BLaER1 treated with 17β-estradiol and CSF1 and Interleukin-3, amounts not matched to agents 10 nM and 100 nM (cell line): Measurements from ENCODE around the gene TALDO1.

Source experiments
- H3K27ac ChIP-seq, 11 experiments: shearing (Covaris generic); formaldehyde crosslinking; 2 replicates each; pipeline ENCODE4 v1.8.1; 2022
- H3K27me3 ChIP-seq, 11 experiments: shearing (Covaris generic); formaldehyde crosslinking; 2 replicates each; pipeline ENCODE4 v1.8.1; 2022
- H3K36me3 ChIP-seq, 11 experiments: shearing (Covaris generic); formaldehyde crosslinking; 2 replicates each; pipeline ENCODE4 v1.8.1; 2022
- H3K4me1 ChIP-seq, 10 experiments: shearing (Covaris generic); formaldehyde crosslinking; 2 replicates each; pipeline ENCODE4 v1.8.1; 2022
- H3K4me2 ChIP-seq, 11 experiments: shearing (Covaris generic); formaldehyde crosslinking; 2 replicates each; pipeline ENCODE4 v1.8.1; 2022
- H3K4me3 ChIP-seq, 10 experiments: shearing (Covaris generic); formaldehyde crosslinking; 2 replicates each; pipeline ENCODE4 v1.8.1; 2022
- H3K9ac ChIP-seq, 11 experiments: shearing (Covaris generic); formaldehyde crosslinking; 2 replicates each; pipeline ENCODE4 v1.8.1; 2022
- H3K9me3 ChIP-seq, 11 experiments: shearing (Covaris generic); formaldehyde crosslinking; replicated peaks in 1 of 11; 2 replicates each; pipeline ENCODE4 v1.8.1; 2022
- H4K20me1 ChIP-seq, 11 experiments: shearing (Covaris generic); formaldehyde crosslinking; 2 replicates each; pipeline ENCODE4 v1.8.1; 2022
- Cebpa-rat ChIP-seq, 11 experiments: shearing (Covaris generic); IDR thresholded peaks; 2 replicates each; pipeline ENCODE4 v1.8.1; 2022

The TALDO1 gene

DNA sequence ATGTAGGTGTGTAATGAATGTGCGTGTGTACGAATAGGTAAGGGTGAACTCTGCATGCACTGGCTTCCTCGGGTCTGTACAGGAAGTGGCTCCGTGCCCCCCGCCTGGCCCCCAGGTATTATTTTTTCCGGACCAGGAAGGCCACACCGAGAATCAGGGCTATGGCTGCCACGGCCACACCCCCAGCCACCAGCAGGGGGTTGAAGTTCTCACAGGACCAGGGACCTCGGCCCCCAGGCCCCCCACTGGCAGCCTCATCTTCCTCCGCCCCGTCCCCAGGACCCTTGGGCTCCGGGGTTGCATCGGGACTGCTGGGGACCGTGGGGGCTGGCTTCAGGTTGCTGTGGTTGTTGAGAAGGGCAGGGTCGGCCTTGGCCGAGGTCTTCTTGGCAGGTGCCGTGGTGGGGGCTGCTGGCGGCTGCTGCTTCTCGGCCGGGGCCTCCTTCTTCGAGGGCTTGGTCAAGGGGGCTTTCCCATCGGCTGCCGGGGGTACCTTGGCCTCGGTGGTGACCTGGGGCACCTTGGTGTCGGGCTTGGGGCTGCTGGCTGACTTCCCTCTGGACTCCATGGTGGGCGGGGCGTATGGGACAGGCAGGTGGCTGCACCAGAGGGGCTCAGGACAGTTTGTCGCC, 40.9 kb downstream of the TALDO1 start:
- H3K27ac ChIP-seq, result no peak overlapping the region
- TF ChIP-seq Cebpa-rat (IDR thresholded peaks at IDR 0.05), result no peak
- no peaks in the 10 kb centered on the region for H3K9me3 ChIP-seq
- H3K4me3 ChIP-seq, result no peak overlapping the region
- peak overlapping the region; percentile 15 to 64 (median 50) for H3K4me2 ChIP-seq
- peaks cover 0 to 83% (median 34%) of the 10 kb centered on the region in 11 experiments; a peak in 13 of 22 replicates for H4K20me1 ChIP-seq
- peak overlapping the region in 7 of 11 experiments; percentile 9 to 26 (median 23); a peak in 6 of 22 replicates for H3K9ac ChIP-seq
- H3K27me3 ChIP-seq, result no peaks in the 10 kb centered on the region
- H3K36me3 ChIP-seq, result peaks cover 9 to 35% (median 22%) of the 10 kb centered on the region in 11 experiments; a peak in 21 of 22 replicates
- H3K4me1 ChIP-seq, result peaks cover 4 to 65% (median 44%) of the 10 kb centered on the region in 10 experiments; a peak in 19 of 20 replicates

DNA sequence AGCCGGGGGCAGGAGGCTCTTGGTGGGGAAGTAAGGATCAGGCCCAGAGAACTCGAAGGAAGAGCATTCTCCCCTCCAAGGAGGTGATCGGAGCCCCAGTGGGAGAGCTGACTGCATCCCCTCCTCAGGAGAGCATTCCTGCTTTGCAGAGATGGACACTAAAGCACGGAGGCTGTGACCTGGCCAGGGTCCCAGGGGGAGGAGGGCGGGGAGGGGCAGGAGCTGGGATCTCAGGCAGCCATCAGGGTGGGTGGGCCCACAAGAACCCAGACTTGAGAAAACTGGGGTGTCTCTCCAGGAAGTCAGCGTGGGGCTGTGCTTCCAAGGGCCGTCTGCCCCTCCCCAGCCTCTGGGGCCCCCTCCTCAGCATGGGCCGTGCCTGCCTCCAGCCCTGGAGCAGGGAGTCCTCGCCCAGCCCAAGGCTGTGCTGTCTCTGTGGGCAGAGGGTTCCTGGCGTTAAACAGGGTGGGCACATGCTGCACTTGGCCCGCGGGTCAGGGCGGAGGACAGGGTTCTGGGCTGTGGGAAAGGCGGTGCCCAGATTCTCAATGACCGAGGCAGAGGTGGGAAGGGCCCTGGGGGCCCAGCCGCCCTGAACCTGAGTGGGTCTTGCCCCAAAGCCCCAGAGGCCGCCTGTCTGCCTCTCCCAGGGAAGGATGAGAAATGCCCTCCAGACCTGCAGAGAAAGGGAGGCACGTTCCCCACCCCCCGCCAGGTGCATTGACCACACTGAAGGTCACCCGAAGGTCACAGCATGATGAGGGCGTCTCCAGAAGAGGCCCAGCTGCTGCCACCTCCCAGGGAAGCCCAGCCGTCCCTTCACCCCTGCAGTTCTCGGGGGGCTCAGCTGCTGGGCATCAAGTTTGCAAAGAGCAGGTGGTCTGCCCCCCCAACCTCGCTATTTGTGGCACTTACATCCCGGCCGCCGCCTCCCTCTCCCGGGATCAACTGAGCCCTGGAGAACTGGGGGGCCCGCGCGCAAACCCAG, 42.0 kb downstream of the TALDO1 start:
- no peak overlapping the region for H3K4me3 ChIP-seq
- no peak for TF ChIP-seq Cebpa-rat (IDR thresholded peaks at IDR 0.05)
- no peaks in the 10 kb centered on the region for H3K9me3 ChIP-seq
- H3K27me3 ChIP-seq, result no peaks in the 10 kb centered on the region
- peaks cover 0 to 84% (median 43%) of the 10 kb centered on the region in 11 experiments; a peak in 14 of 22 replicates for H4K20me1 ChIP-seq
- H3K9ac ChIP-seq, result peak overlapping the region in 4 of 11 experiments; percentile 9 to 40 (median 28); a peak in 7 of 22 replicates
- H3K4me1 ChIP-seq, result peaks cover 6 to 56% (median 40%) of the 10 kb centered on the region in 10 experiments; a peak in 19 of 20 replicates
- H3K4me2 ChIP-seq, result peak overlapping the region in 9 of 11 experiments; percentile 22 to 64 (median 50); a peak in 13 of 22 replicates
- H3K27ac ChIP-seq, result peak overlapping the region in 4 of 11 experiments; percentile 28 to 42 (median 38); a peak in 5 of 22 replicates
- H3K36me3 ChIP-seq, result peaks cover 13 to 35% (median 31%) of the 10 kb centered on the region in 11 experiments; a peak in 20 of 22 replicates

DNA sequence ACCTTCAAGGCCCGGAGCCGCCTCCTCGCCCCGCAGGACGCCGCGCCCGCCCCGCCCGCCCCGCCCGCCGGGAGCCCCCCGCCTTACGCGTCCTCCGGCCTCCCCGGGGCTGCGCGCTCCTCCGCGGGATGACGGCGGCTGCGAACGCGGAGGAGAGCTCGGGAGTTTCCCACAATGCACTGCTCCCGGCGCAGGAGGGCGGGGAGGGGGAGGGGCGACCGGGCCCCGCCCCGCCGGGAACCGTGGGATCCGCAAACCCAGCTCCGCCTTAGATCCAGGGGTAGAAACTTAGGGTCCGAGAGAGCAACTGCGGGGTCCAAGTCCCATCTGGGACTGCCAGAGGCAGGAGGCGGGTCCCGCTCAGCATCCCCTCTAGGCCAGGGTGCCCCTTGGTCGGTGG, 42.7 kb downstream of the TALDO1 start, which contains the start of gene CEND1:
TSS of gene CEND1 (minus strand) at position 148 of the 400 bp plus-strand sequence. CDS start 1,514 bp downstream, outside the sequence.
- TF ChIP-seq Cebpa-rat (IDR thresholded peaks at IDR 0.05), result no peak
- peaks cover 12 to 56% (median 43%) of the 10 kb centered on the region in 10 experiments for H3K4me1 ChIP-seq
- H3K36me3 ChIP-seq, result peaks cover 13 to 42% (median 35%) of the 10 kb centered on the region in 11 experiments; a peak in 20 of 22 replicates
- peak within 1 kb of the TSS in 9 of 11 experiments; percentile 22 to 64 (median 45); a peak in 13 of 22 replicates for H3K4me2 ChIP-seq
- no peaks in the 10 kb centered on the region for H3K9me3 ChIP-seq
- peak within 1 kb of the TSS in 4 of 11 experiments; percentile 28 to 42 (median 38); a peak in 5 of 22 replicates for H3K27ac ChIP-seq
- no peaks in the 10 kb centered on the region for H3K27me3 ChIP-seq
- H3K9ac ChIP-seq, result peak within 1 kb of the TSS in 6 of 11 experiments; percentile 9 to 40 (median 28); a peak in 8 of 22 replicates
- H3K4me3 ChIP-seq, result no peak within 1 kb of the TSS
- H4K20me1 ChIP-seq, result peaks cover 0 to 83% (median 49%) of the 10 kb centered on the region in 11 experiments; a peak in 14 of 22 replicates

DNA sequence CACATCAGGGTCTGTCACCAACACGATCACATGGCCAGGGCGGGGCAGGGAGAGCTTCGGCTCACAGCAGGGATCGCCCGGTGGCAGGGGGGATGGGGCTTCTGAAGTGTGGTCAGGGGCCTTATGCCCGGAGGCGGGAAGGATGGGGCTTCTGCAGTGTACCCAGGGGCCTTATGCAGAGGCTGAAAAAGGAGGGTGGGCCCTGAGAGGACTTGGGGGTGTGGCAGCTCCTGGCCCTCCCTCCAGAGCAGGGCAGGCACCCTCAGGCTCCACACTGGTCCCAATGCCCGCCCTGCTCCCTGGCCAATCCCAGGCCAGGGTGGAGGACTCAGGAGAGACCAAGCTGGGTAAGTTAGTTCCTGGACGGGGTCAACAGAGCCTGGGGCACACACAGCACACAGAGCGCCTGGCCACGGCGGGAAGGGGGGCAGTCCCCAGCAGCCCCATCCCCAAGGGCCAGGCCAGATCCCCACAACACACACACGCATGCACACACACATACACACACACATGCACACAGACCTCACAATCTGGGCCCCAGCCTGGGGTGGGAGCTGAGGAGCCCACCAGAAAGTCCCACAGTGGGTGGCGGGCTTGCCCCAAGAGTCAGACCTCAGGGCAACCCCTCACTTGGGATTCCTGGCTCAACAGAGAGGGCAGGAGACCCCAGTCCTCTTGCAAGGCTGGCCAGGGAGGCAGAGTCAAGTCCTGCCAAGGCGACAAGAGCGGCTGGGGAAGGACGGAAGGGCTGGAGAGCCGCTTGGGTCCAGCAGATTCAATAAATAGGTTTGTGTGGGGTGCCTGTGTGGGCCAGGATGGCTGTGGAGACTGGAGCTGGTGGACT, 43.7 kb downstream of the TALDO1 start:
- H3K9me3 ChIP-seq, result no peaks in the 10 kb centered on the region
- no peaks in the 10 kb centered on the region for H3K27me3 ChIP-seq
- H3K36me3 ChIP-seq, result peaks cover 13 to 42% (median 35%) of the 10 kb centered on the region in 11 experiments; a peak in 20 of 22 replicates
- H3K27ac ChIP-seq, result no peak overlapping the region
- peaks cover 18 to 60% (median 50%) of the 10 kb centered on the region in 10 experiments for H3K4me1 ChIP-seq
- peak overlapping the region in 4 of 11 experiments; percentile 9 to 35 (median 16); a peak in 2 of 22 replicates for H3K9ac ChIP-seq
- no peak for TF ChIP-seq Cebpa-rat (IDR thresholded peaks at IDR 0.05)
- peaks cover 0 to 90% (median 58%) of the 10 kb centered on the region in 11 experiments; a peak in 15 of 22 replicates for H4K20me1 ChIP-seq
- H3K4me3 ChIP-seq, result no peak overlapping the region
- H3K4me2 ChIP-seq, result no peak overlapping the region

DNA sequence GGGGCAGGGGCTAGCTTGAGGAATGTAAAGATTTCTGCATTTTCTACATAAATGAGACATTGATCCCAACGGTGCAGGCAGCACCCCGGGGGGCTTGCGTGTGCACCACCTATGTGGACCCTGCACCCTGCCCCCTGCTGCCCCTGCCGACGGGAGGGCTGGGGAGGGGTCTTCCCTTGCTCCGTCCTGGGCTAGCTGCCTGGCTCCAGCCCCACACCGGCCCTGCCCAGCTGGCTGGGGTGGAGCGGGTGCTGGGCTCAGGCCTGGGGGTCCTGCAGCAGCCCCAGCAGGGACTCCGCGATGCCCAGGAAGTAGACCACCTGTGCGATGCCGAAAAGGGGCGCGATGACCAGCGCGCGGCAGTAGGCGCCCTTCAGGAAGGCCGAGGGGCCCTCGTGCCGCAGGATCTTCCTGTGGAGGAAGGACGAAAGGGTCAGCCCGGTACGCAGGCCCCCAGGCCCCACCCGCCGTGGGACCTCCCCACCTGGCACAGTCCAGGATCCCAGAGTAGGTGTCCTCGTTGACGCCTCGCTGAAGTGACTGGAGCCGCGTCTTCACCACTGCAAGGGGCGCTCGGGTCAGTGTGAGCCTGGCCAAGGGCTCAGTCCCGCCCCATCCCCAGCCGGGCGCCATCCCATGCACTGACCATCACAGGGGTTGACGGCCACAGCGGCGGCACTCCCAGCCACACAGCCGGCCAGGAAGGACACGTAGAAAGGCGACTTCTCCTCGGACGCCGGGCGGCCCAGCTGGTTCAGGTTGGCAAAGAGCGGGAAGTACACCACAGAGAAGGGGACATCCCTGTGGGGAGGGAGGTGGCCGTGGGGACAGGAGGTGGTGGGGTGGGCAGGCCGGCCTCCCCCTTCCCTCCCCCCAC, 44.6 kb downstream of the TALDO1 start:
- no peaks in the 10 kb centered on the region for H3K9me3 ChIP-seq
- peaks cover 0 to 87% (median 60%) of the 10 kb centered on the region in 11 experiments; a peak in 18 of 22 replicates for H4K20me1 ChIP-seq
- peaks cover 13 to 42% (median 35%) of the 10 kb centered on the region in 11 experiments; a peak in 20 of 22 replicates for H3K36me3 ChIP-seq
- H3K27ac ChIP-seq, result no peak overlapping the region
- no peak overlapping the region for H3K4me3 ChIP-seq
- no peaks in the 10 kb centered on the region for H3K27me3 ChIP-seq
- H3K4me1 ChIP-seq, result peaks cover 25 to 60% (median 49%) of the 10 kb centered on the region in 10 experiments
- no peak for TF ChIP-seq Cebpa-rat (IDR thresholded peaks at IDR 0.05)
- H3K4me2 ChIP-seq, result no peak overlapping the region
- no peak overlapping the region; a peak in 1 of 22 replicates for H3K9ac ChIP-seq

DNA sequence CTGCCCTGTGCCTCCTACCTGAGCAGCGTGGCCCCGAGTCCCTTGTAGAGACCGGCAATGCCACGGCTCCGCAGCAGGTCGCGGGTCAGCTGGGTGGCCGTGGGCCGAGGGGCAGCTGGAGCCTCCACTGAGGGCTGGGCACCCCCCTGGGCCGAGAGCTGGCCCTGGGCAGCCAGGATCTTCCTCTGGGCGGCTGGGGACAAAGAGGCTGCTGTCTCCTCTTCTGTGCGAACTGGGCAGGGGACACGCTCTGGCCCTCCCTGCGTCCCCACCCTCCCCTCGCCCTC, 45.2 kb downstream of the TALDO1 start:
- Histone ChIP-seq H3K4me2 (no peak overlapping the region), H3K36me3 (peaks cover 13 to 42% (median 35%) of the 10 kb centered on the region in 11 experiments; a peak in 20 of 22 replicates), H3K4me1 (peaks cover 26 to 58% (median 51%) of the 10 kb centered on the region in 10 experiments), H3K9ac (no peak overlapping the region), H3K27ac (no peak overlapping the region), H3K27me3 (no peaks in the 10 kb centered on the region), H4K20me1 (peaks cover 0 to 87% (median 59%) of the 10 kb centered on the region in 11 experiments; a peak in 18 of 22 replicates), H3K4me3 (no peak overlapping the region), H3K9me3 (no peaks in the 10 kb centered on the region)
- no peak for TF ChIP-seq Cebpa-rat (IDR thresholded peaks at IDR 0.05)

DNA sequence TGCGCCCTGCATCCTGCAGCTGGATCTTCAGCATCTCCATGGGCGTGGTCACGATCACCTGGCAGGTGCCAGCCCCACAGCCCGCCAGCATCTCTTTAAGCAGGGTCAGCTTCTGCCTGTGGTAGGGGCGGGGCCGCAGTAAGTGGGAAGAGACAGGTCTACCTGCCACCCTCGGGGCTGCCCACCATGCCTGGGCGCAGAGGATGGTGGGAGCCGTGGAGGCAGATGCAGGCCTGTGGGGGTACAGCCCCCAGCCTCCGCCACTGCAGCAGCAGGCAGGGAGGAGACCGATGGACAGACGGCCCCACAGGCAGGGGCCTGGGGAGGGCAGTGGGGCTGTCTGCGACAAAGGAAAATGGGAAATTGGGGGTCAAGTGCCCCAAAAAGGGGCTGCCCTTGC, 45.6 kb downstream of the TALDO1 start:
- Histone ChIP-seq H3K4me1 (peaks cover 26 to 54% (median 48%) of the 10 kb centered on the region in 10 experiments), H3K27me3 (no peaks in the 10 kb centered on the region), H3K9ac (no peak overlapping the region), H3K4me3 (no peak overlapping the region), H3K27ac (no peak overlapping the region), H3K36me3 (peaks cover 13 to 42% (median 35%) of the 10 kb centered on the region in 11 experiments; a peak in 20 of 22 replicates), H3K9me3 (no peaks in the 10 kb centered on the region), H4K20me1 (peaks cover 0 to 83% (median 59%) of the 10 kb centered on the region in 11 experiments; a peak in 17 of 22 replicates), H3K4me2 (no peak overlapping the region)
- no peak for TF ChIP-seq Cebpa-rat (IDR thresholded peaks at IDR 0.05)
